C4-2B (cell line): Measurements from ENCODE around the gene C1orf185.

ENCODE experiments used
- ZFX ChIP-seq: fragments of 450-650 bp; IDR thresholded peaks from 2 replicates; pipeline ENCODE4 v1.6.1; 2017
- TF ChIP-seq, protein P1 (sequence below): fragments of 450-650 bp; conservative IDR thresholded peaks from 2 replicates; pipeline ENCODE4 v1.5.1; 2017; ENCODE audit warnings: mild to moderate bottlenecking

DNA sequence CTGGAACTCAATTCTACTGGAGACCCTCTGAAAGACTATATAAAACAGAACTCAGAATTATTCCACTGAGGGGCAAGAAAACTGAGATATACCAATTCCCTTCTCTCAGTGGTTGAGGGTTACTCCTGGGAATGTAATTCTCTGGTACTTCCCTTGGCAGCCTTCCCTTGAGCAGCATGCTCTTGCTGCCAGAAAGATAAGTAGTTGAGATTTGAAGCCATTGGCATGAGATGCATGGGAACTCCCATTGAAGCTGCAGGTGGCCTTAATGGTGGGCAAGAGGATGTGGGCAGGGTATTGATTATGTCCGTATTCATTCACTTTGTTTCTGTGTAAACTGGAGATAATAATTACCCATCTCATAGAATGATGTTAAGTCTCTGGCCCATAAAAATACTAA, 28.6 kb upstream of the C1orf185 start:
- TF ChIP-seq, protein P1, sequence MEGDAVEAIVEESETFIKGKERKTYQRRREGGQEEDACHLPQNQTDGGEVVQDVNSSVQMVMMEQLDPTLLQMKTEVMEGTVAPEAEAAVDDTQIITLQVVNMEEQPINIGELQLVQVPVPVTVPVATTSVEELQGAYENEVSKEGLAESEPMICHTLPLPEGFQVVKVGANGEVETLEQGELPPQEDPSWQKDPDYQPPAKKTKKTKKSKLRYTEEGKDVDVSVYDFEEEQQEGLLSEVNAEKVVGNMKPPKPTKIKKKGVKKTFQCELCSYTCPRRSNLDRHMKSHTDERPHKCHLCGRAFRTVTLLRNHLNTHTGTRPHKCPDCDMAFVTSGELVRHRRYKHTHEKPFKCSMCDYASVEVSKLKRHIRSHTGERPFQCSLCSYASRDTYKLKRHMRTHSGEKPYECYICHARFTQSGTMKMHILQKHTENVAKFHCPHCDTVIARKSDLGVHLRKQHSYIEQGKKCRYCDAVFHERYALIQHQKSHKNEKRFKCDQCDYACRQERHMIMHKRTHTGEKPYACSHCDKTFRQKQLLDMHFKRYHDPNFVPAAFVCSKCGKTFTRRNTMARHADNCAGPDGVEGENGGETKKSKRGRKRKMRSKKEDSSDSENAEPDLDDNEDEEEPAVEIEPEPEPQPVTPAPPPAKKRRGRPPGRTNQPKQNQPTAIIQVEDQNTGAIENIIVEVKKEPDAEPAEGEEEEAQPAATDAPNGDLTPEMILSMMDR = no peak
- no peak for TF ChIP-seq ZFX
